ENCODE data around the gene CPA1.
"Not testable (repeated sequence)": the region's sequence is repeated elsewhere in the genome, so short reads cannot be mapped to it uniquely, and the experiment has no call there.

The CPA1 gene

GRCh38 chr7:130371046-130371445, 9.2 kb upstream of the CPA1 start:
- in situ Hi-C loops (cut with HindIII; ENCODE audit: low sequenced_read_pairs): no loop called here

- in situ Hi-C loops (cut with HindIII; ENCODE audit: low sequenced_read_pairs): no loop called here
Observed at GRCh38 chr7:130372402-130373165, 7.7 kb upstream of the CPA1 start.

DNA sequence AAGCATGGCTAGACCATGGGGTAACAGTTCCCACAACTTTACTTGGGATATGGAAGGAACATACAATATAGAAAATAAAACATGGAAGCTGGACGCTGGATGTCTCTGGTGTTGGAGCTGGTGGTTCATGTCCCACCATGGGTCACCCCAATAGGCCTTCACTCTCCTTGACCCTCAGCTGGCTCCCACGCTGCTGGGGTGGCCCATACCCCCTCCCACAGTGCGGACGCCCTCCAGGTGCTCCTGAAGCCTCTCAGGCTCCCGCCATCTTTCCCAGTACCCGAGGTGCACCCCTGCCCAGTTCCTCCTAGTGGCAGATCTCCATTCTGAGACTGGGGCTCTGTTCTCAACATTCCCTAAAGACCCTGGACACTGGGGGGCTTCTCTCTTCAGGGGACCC, 5.8 kb upstream of the CPA1 start:
- in situ Hi-C loops (cut with HindIII; ENCODE audit: low sequenced_read_pairs): no loop called here

DNA sequence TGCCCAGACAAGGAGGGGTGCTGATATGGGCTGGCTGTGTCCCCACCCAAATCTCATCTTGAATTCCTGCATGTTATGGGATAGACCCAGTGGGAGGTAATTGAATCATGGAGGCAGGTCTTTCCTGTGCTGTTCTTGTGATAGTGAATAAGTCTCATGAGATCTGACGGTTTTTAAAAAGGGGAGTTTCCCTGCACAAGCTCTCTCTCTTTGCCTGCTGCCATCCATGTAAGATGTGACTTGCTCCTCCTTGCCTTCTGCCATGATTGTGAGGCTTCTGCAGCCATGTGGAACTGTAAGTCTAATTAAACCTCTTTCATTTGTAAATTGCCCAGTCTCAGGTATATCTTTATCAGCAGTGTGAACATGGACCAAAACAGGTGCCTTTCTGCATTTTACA, 3.8 kb upstream of the CPA1 start:
- in situ Hi-C loops (cut with HindIII; ENCODE audit: low sequenced_read_pairs): not testable (repeated sequence)

DNA sequence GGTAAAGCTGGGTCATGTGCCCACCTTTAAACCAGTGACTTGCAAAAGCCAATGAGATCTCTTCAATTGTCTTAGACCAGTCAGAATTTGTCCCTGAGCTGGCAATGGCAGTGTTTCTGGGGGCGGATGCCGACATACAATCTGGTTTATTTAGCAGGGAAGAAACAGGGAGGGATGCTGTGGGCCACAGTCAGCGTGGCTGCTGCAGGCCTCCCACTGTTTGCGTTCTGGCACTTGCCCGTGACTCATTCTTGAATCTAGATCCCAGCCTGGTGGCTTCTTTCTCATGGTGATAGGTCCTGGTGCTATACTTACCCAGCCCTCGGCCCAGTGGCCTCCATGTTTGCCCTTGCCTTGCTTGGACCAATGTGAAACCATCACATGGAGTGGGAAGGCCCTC, 3.1 kb upstream of the CPA1 start:
- in situ Hi-C loops (cut with HindIII; ENCODE audit: low sequenced_read_pairs): no loop called here

GRCh38 chr7:130379019-130379418, 1.3 kb upstream of the CPA1 start:
- in situ Hi-C loops (cut with HindIII; ENCODE audit: low sequenced_read_pairs): no loop called here

DNA sequence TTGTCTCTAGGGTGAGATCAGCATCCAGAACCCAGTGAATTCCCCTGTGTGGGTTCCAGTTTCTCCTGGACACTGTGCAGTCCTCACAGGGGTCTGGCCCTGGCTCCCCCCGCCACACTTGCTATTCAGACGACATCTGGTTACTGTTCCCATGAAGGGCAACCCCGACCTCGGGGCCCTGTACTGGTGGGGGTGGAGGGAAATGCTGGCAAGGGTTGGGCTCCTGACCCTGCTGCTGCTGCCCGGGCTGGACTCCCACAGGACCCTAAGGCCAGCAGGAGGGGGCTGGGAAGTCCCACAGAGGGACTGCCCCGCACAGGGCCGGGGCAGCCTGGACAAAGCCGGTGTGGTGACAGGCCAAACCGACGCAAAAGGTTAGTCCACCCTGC, 768 bp upstream of the CPA1 start:
- in situ Hi-C loops (cut with HindIII; ENCODE audit: low sequenced_read_pairs): no loop called here

DNA sequence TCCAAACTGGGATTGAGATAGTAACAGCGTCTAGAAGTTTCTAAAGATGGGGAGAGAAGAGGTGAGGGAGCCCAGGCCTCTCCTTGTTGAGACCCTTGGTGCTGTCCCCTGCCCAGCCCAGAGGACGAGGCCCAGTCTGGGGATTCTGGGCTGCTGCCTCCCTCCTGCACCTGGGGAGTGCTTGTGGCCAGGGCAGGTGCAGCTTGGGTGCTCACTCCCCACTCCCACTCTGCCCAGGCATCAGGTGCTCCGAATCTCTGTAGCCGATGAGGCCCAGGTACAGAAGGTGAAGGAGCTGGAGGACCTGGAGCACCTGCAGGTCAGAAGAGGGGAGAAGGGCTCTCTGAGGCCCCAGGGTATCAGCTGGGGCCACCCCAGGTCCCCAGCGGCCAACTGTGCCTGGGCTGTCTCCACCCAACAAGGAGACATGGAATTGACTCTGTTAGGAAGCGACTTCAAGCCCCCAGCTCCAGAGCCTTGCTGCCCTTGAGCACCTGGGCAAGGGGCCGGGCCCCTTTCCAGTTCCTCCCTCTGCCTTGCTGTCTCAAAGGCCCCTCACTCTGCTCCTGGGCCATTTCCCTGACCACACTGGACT, 664 bp downstream of the CPA1 start:
- in situ Hi-C loops (cut with HindIII; ENCODE audit: low sequenced_read_pairs): no loop called here

- in situ Hi-C loops (cut with HindIII; ENCODE audit: low sequenced_read_pairs): no loop called here
Observed at GRCh38 chr7:130381468-130382312, 1.4 kb downstream of the CPA1 start.

DNA sequence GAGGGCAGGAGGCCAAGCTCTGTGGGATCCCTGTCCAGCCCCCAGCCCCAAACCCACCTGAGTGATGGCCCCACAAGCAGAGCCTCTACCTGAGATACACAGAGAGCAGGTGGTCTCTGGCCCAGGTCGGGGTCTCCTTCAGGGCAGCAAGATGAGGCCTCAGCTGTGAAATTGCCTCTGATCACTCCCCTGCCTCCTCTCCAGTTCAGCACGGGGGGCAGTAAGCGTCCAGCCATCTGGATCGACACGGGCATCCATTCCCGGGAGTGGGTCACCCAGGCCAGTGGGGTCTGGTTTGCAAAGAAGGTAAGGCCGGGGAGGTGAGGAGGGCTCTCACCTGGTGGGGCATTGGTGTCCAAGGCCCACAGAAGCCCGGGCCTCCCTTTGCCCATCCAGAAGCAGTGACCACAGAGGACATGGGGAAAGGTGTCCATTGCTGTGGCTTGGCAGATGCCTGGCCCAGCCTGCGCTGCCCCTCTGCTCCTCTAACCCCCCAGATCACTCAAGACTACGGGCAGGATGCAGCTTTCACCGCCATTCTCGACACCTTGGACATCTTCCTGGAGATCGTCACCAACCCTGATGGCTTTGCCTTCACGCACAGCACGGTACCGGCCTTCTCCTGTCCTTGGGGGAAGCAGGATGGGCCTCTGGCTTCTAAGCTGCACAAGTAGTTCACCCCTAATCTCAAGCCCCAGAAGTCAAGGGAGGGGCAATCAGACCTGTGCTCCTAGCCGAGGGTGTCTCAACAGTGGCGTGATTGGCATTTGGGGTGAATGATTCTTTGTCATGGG, 3.1 kb downstream of the CPA1 start:
- in situ Hi-C loops (cut with HindIII; ENCODE audit: low sequenced_read_pairs): no loop called here

DNA sequence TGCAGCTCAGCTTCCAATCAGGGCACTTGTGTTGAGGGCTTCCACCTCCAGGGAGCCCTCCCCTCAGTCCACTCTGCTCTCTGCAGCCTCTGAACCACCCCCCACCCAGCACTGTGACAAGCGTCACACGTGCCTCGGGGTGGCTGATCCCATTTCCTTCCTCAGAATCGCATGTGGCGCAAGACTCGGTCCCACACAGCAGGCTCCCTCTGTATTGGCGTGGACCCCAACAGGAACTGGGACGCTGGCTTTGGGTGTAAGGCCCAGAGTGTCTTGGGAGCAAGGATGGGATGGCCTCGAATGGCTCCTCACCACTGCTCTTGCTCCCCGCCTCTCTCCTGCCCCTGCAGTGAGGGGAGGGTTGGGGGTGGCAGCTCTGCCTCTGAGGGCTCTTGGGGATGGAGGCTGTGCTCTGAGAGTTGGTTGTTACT, 4.1 kb downstream of the CPA1 start:
- in situ Hi-C loops (cut with HindIII; ENCODE audit: low sequenced_read_pairs): no loop called here

DNA sequence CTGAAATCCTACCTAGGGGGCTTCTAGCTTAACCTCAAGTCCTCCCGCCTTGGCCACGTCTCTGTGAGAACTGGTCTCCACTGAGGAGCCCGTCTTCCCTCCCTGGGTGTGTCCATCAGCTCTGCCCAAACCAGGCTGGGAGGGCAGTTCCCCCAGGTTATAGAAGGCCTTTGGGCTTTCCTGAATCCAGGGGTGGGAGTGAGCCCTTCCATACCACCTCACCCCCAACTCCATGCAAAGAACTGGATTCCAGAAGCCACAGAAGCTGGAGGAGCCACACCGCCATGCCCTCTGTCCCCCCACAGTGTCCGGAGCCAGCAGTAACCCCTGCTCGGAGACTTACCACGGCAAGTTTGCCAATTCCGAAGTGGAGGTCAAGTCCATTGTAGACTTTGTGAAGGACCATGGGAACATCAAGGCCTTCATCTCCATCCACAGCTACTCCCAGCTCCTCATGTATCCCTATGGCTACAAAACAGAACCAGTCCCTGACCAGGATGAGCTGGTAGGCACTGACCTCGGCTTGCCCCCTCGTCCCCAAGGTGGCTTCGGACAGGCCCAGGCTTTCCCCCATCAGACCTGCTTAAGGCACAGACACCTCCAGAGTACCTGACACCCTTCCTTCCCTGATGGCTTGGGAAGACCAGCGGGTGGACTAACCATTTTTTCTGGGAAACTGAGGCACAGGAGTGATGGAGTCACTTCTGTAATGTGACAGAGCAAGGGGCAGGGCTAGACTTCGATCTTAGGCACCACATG, 4.7 kb downstream of the CPA1 start:
- in situ Hi-C loops (cut with HindIII; ENCODE audit: low sequenced_read_pairs): no loop called here

DNA sequence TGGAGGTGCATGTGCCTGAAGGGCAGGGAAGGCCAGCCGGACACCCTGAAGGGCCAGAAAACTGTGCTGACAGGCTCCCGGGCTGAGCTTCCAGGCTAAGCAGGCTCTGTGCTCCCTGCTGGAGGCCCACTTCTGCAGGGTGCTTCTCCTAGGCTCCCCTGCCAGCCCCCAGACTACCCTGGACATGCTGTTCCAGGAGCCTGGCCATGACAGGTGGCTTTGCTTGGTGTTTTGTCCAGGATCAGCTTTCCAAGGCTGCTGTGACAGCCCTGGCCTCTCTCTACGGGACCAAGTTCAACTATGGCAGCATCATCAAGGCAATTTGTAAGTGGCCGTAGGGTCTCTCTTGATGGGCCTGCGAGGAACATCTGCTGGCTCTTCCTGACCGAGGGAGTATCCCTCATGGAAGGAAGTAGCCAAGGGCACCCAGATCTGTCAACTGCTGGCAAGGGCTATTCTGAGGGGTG, 5.3 kb downstream of the CPA1 start:
- in situ Hi-C loops (cut with HindIII; ENCODE audit: low sequenced_read_pairs): no loop called here

DNA sequence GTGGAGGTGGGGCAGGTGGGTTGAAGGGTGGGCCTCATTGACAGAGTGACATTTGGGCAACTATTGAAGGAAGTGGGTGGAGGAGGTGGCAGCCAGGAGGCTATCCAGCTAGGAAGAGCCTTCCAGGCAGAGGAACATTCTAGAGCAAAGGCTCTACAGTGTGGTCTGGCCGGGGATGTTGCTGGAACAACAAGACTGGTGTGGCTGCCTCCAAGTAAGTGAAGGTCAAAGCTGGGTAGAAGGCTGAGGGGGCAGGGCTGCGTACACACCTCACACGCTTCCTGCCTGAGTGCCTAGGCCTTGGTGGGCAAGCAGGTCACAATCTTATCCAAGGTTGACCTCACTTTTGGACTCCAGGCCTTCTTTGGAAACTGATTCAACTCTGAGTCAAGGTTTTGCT, 6.6 kb downstream of the CPA1 start:
- in situ Hi-C loops (cut with HindIII; ENCODE audit: low sequenced_read_pairs): no loop called here

GRCh38 chr7:130387306-130387627, 7.0 kb downstream of the CPA1 start:
- in situ Hi-C loops (cut with HindIII; ENCODE audit: low sequenced_read_pairs): no loop called here

- in situ Hi-C loops (cut with HindIII; ENCODE audit: low sequenced_read_pairs): no loop called here
Observed at GRCh38 chr7:130387628-130388403, 7.5 kb downstream of the CPA1 start.

DNA sequence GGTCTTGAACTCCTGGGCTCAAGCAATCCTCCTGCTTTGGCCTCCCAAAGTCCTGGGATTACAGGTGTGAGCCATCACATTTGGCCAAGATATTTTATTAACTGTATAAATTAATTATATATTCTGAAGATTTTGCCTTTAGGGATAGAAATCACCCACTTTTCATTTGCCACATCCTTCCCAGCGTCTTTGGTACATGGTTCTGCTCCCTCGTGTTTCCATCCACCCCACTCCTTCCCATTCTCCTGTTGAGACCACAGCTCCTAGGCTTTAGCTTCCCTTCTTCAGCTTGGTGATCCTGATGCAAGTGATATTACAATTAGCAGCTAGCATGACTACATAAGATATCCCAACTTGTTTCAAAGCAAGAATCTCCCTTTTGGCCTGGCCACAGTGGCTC, 8.4 kb downstream of the CPA1 start:
- in situ Hi-C loops (cut with HindIII; ENCODE audit: low sequenced_read_pairs): no loop called here

DNA sequence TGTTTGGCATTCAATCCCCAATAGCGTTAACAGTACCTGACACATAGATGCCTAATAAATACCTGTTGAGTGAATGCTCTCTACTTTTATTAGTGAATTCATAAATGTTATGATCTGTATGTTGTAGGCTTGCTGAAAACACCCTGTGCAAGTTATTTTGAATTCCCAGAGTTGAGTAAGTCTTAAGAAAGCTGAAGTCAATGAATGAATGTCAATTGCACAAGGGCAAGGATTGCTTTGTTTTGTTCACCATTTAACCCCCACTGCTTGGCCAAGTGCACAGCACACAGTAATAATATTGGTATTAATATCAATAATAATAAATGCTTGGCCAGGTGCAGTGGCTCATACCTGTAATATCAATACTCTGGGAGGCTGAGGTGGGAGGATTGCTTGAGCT, 10.2 kb downstream of the CPA1 start:
- in situ Hi-C loops (cut with HindIII; ENCODE audit: low sequenced_read_pairs): no loop called here

GRCh38 chr7:130393101-130393561, 12.8 kb downstream of the CPA1 start:
- in situ Hi-C loops (cut with HindIII; ENCODE audit: low sequenced_read_pairs): no loop called here
